IPS-20b (cell line): Measurements from ENCODE around the gene CCDC117.
A peak's percentile ranks its signal among the peaks of the same experiment; 100 is the strongest.
"Not testable (repeated sequence)": the region's sequence is repeated elsewhere in the genome, so short reads cannot be mapped to it uniquely, and the experiment has no call there.

Experiments
- H3K27ac ChIP-seq: one replicate; pipeline ENCODE4 v1.5.1; 2013; ENCODE audit warnings: low read length
- H3K27me3 ChIP-seq: 2 replicates; pipeline ENCODE4 v1.6.1; 2013; ENCODE audit warnings: mild to moderate bottlenecking, low read length, inconsistent platforms; ENCODE audit not compliant: insufficient read depth
- H3K36me3 ChIP-seq: 2 replicates; pipeline ENCODE4 v1.6.1; 2013; ENCODE audit warnings: low read depth, mild to moderate bottlenecking, inconsistent platforms, low read length, moderate library complexity; ENCODE audit not compliant: insufficient read depth
- H3K4me1 ChIP-seq: 2 replicates; pipeline ENCODE4 v1.6.1; 2013; ENCODE audit warnings: mild to moderate bottlenecking, control low read depth, inconsistent platforms, low read length, moderate library complexity; ENCODE audit not compliant: insufficient read depth
- H3K4me3 ChIP-seq: 2 replicates; pipeline ENCODE4 v1.5.1; 2013; ENCODE audit warnings: mild to moderate bottlenecking, low read length, inconsistent platforms
- H3K9ac ChIP-seq: 2 replicates; pipeline ENCODE4 v1.6.1; 2013; ENCODE audit warnings: low read depth, mild to moderate bottlenecking, inconsistent platforms, low read length, moderate library complexity
- H3K9me3 ChIP-seq: 2 replicates; pipeline ENCODE4 v1.6.1; 2013; ENCODE audit warnings: mild to moderate bottlenecking, low read depth, low read length, inconsistent platforms; ENCODE audit not compliant: insufficient read depth

Gene CCDC117

GRCh38 chr22:28772633-28773460, at the start of gene CCDC117:
Gene CCDC117 (plus strand): TSS chr22:28772695. CDS start chr22:28772850, 155 bp downstream.
- Histone ChIP-seq H3K27ac (no peak within 1 kb of the TSS), H3K27me3 (no peaks in the 10 kb centered on the region), H3K9ac (peak within 1 kb of the TSS; percentile 85), H3K4me1 (no peaks in the 10 kb centered on the region), H3K36me3 (peaks cover 22% of the 10 kb centered on the region), H3K4me3 (peak within 1 kb of the TSS; percentile 75), H3K9me3 (peaks cover 7% of the 10 kb centered on the region)

GRCh38 chr22:28728002-28728401, 44.5 kb upstream of the CCDC117 start:
- no peak overlapping the region for H3K27ac ChIP-seq
- H3K9me3 ChIP-seq, result no peaks in the 10 kb centered on the region
- H3K27me3 ChIP-seq, result no peaks in the 10 kb centered on the region
- no peak overlapping the region for H3K9ac ChIP-seq
- H3K36me3 ChIP-seq, result peaks cover 52% of the 10 kb centered on the region
- no peaks in the 10 kb centered on the region for H3K4me1 ChIP-seq
- H3K4me3 ChIP-seq, result no peak overlapping the region

- no peaks in the 10 kb centered on the region for H3K27me3 ChIP-seq
- no peak overlapping the region for H3K9ac ChIP-seq
- peaks cover 56% of the 10 kb centered on the region for H3K36me3 ChIP-seq
- no peaks in the 10 kb centered on the region for H3K4me1 ChIP-seq
- H3K9me3 ChIP-seq, result no peaks in the 10 kb centered on the region
- H3K4me3 ChIP-seq, result no peak overlapping the region
- H3K27ac ChIP-seq, result no peak overlapping the region
These were observed 43.7 kb upstream of the CCDC117 start for GRCh38 chr22:28728621-28729313.

GRCh38 chr22:28730179-28730578, 42.3 kb upstream of the CCDC117 start:
- Histone ChIP-seq H3K27me3 (no peaks in the 10 kb centered on the region), H3K9me3 (no peaks in the 10 kb centered on the region), H3K27ac (no peak overlapping the region), H3K4me3 (no peak overlapping the region), H3K9ac (no peak overlapping the region), H3K36me3 (peaks cover 52% of the 10 kb centered on the region), H3K4me1 (no peaks in the 10 kb centered on the region)

GRCh38 chr22:28734393-28734792, 38.1 kb upstream of the CCDC117 start:
- H3K9me3 ChIP-seq, result no peaks in the 10 kb centered on the region
- H3K9ac ChIP-seq, result no peak overlapping the region
- no peak overlapping the region for H3K27ac ChIP-seq
- peaks cover 15% of the 10 kb centered on the region; the same call in 1 of the 2 replicates for H3K4me1 ChIP-seq
- H3K36me3 ChIP-seq, result peaks cover 28% of the 10 kb centered on the region
- no peak overlapping the region for H3K4me3 ChIP-seq
- H3K27me3 ChIP-seq, result no peaks in the 10 kb centered on the region

- H3K9me3 ChIP-seq, result no peaks in the 10 kb centered on the region
- H3K9ac ChIP-seq, result 0 out of 2 replicates have a peak overlapping the region, but pooled peaks have one; percentile 43
- H3K4me3 ChIP-seq, result peak overlapping the region; percentile 27; the same call in 1 of the 2 replicates
These were observed 36.0 kb upstream of the CCDC117 start for GRCh38 chr22:28736301-28737155.

GRCh38 chr22:28737701-28738100, 34.8 kb upstream of the CCDC117 start:
- no peak overlapping the region for H3K9ac ChIP-seq
- H3K9me3 ChIP-seq, result no peaks in the 10 kb centered on the region
- H3K36me3 ChIP-seq, result peaks cover 20% of the 10 kb centered on the region
- H3K27ac ChIP-seq, result no peak overlapping the region
- H3K4me1 ChIP-seq, result peaks cover 15% of the 10 kb centered on the region; the same call in 1 of the 2 replicates
- no peak overlapping the region for H3K4me3 ChIP-seq
- H3K27me3 ChIP-seq, result no peaks in the 10 kb centered on the region

More at GRCh38 chr22:28736301-28737155, 36.0 kb upstream of the CCDC117 start:
- Histone ChIP-seq H3K27ac (peak overlapping the region; percentile 19), H3K4me1 (peaks cover 15% of the 10 kb centered on the region; the same call in 1 of the 2 replicates), H3K36me3 (peaks cover 28% of the 10 kb centered on the region), H3K27me3 (no peaks in the 10 kb centered on the region)

- H3K9me3 ChIP-seq, H3K9ac ChIP-seq, H3K4me3 ChIP-seq, H3K27me3 ChIP-seq, H3K27ac ChIP-seq: not testable (repeated sequence)
- peaks cover 15% of the 10 kb centered on the region; the same call in 1 of the 2 replicates for H3K4me1 ChIP-seq
- peaks cover 12% of the 10 kb centered on the region for H3K36me3 ChIP-seq
These were observed 33.6 kb upstream of the CCDC117 start for GRCh38 chr22:28738876-28739275.

- Histone ChIP-seq H3K4me1 (peaks cover 10% of the 10 kb centered on the region; the same call in 1 of the 2 replicates), H3K27me3 (no peaks in the 10 kb centered on the region), H3K9ac (peak overlapping the region; percentile 91; the same call in 1 of the 2 replicates), H3K27ac (peak overlapping the region; percentile 62), H3K36me3 (peaks cover 27% of the 10 kb centered on the region), H3K9me3 (no peaks in the 10 kb centered on the region), H3K4me3 (peak overlapping the region; percentile 89)
These were observed 31.2 kb upstream of the CCDC117 start for GRCh38 chr22:28741200-28741784.

- Histone ChIP-seq H3K9ac (peak within 1 kb of the TSS; percentile 93), H3K4me3 (peak within 1 kb of the TSS; percentile 89), H3K9me3 (no peaks in the 10 kb centered on the region), H3K27ac (peak within 1 kb of the TSS; percentile 79), H3K27me3 (no peaks in the 10 kb centered on the region), H3K36me3 (peaks cover 33% of the 10 kb centered on the region), H3K4me1 (peaks cover 4% of the 10 kb centered on the region; the same call in 1 of the 2 replicates)
These were observed 30.5 kb upstream of the CCDC117 start, which contains the start of the genes CHEK2 and HSCB for GRCh38 chr22:28741785-28742561. Gene CHEK2 (minus strand): TSS chr22:28741820. CDS start chr22:28734721, 7,099 bp downstream. Gene HSCB (plus strand): TSS chr22:28742039. CDS start chr22:28742096, 57 bp downstream.
